GM12872 (cell line): ENCODE data around the gene TMEM154.

Experiments
- CTCF ChIP-seq: IDR thresholded peaks from 3 replicates; pipeline ENCODE4 v1.5.1; 2011; ENCODE audit warnings: low read depth, mild to moderate bottlenecking, low read length, moderate library complexity; ENCODE audit not compliant: insufficient read depth

Gene TMEM154

DNA sequence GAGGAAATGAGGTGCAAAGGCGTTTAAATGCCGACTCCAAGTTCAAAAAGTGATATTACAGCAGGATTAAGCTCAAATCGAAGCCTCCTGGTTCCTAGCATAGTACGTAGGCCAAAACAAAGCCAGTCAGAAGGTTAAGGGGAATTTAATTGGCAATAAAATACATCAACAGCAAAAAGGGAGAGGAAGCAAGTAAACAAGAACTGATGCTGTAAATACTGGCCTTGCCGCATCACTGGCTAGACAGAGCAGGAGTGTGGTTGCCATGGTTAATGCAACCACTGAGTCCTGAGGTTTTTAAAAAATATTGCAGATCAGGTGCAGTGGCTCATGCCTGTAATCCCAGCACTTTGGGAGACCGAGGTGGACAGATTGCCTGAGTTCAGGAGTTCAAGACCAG, 80.7 kb downstream of the TMEM154 start:
- TF ChIP-seq CTCF, result no peak

GRCh38 chr4:152598454-152598853, 81.3 kb downstream of the TMEM154 start:
- no peak for TF ChIP-seq CTCF

DNA sequence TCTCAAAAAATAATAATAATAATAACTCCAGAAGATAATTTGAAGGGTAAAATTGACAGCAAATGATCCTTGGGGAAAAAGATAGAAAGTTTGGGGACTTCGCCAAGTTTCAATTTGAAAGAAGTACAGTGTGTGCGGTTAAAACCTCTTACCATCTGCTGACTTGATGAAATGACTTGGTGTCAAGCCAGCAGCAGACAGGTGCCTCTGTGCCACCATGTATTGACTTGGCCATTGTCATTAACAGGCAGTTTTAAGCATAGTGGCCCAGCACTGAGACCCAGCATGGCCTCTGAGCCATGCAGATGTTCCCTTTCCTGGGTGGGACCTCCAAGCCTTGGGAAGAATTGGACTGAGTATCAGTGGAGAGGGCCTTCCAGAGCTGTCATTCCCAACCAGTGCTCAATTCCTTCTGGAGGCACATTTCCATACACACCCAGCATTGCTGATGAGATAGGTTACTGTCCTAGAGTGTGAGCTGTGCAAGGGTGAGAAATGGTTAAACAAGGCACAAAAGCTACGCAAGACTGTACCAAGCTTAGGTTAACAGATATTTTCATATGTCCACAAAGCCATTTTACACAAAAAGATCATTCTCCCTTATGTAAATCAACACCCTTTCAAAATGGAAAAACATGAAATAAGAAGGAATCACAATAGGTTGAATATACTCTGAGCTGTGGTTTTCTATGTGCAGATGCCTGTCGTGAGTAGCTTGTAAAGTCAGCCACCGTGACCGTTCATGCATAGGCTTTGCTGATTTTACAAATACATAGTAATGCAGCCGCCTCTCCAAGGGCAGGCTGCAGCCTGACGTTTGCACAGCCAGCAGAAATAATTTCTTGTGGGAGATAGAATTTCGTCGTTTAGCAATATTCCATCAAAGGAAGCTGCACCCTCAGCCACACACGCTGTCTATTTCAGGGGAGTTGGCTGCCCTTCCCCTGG, 84.5 kb downstream of the TMEM154 start:
- TF ChIP-seq CTCF, result no peak

DNA sequence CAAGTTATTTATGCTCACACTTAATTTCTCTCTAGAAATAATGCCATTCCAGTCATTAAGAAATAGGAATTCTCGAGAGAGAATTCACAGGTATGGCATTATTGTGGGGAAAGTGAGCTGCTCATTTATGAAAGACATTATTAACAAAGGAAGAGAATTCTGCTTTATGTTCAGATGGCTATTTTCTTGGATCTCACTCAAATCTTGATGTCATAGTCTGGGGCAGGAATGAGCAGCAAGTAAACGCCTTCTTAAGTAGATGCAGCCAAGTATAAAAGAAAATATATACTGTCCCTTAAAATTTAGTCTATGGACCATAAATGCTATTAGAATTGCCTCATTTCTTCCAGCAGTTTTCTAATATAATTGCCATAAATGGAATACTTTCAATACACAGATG, 85.7 kb downstream of the TMEM154 start:
- TF ChIP-seq CTCF, result no peak

GRCh38 chr4:152591876-152592275, 87.9 kb downstream of the TMEM154 start:
- TF ChIP-seq CTCF, result no peak

- TF ChIP-seq CTCF, result no peak
These were observed 88.4 kb downstream of the TMEM154 start for GRCh38 chr4:152591396-152591795.

DNA sequence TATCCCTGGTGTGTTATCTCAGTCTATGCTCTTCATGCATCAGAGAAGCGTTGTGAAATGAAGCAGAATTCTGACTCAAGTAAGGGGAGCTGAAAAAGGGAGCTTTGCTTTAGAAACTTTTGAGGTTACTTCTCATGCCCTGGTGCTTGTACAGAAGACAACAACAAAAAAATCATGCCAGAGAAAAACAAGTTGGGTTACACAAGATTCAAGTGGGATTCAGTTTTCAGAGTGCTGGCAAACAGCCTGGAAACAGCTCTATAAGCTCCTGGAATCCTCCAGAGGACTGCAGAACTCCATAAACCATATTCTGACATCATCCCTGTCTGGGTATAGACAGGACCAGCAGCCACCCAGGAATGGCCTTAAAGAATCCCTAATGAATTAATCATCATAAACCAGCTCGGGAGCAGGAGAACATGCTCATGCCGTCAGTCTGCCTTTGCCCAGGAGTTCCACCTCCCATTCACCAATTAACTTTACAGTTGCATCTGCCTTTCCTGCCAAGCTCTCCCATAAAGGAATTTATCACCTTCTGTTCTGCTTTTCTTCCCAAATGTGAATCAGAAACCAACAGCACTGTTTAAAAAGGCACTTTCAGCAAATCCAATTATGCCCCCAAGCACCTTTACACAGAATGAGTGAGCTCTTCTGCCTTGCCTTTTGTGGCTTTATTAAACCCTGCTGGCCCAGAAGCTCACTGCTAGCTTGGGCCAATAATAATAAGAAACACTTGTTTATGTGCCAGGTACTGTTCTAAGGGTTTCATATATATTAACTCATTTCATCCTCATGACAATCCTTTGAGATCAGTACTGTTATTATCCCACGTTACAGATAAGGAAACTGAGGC, 89.4 kb downstream of the TMEM154 start:
- TF ChIP-seq CTCF, result no peak
